GM19099 (cell line): ENCODE results near the gene ARHGAP29.

Source experiments
- POLR2A ChIP-seq: IDR thresholded peaks from 3 replicates; pipeline ENCODE4 v1.6.1; 2011; ENCODE audit warnings: low read depth; ENCODE audit not compliant: insufficient read length; ENCODE audit errors: extremely low read depth

ARHGAP29 gene

GRCh38 chr1:94130851-94131595 lies 106.4 kb downstream of the ARHGAP29 start:
- no peak for TF ChIP-seq POLR2A

GRCh38 chr1:94126651-94127050 lies 110.7 kb downstream of the ARHGAP29 start:
- no peak for TF ChIP-seq POLR2A

GRCh38 chr1:94125551-94126514 lies 111.6 kb downstream of the ARHGAP29 start:
- TF ChIP-seq POLR2A: no peak

- TF ChIP-seq POLR2A: no peak
Observed at GRCh38 chr1:94124538-94124937, 112.8 kb downstream of the ARHGAP29 start.

GRCh38 chr1:94122201-94122970 lies 115.0 kb downstream of the ARHGAP29 start:
- no peak for TF ChIP-seq POLR2A
